H1 (cell line): ENCODE data around the gene ZNF699. TPM values are rescaled to one million over a fixed set of nuclear protein-coding genes. Genes with fewer than 3 reads are reported as not detected.
A peak's percentile ranks its signal among the peaks of the same experiment; 100 is the strongest.

ENCODE experiments used
- CTCF ChIA-PET: fragments of 300-600 bp; sonication (Branson Sonifier 250); formaldehyde crosslinking; loops from one replicate; lab custom pipeline; 2021; ENCODE audit not compliant: partially characterized antibody; lab: Charles Lee
- POLR2A ChIA-PET: fragments of 300-600 bp; sonication (Branson Sonifier 250); formaldehyde crosslinking; loops from one replicate; lab custom pipeline; 2021; ENCODE audit warnings: inconsistent platforms; ENCODE audit not compliant: partially characterized antibody; lab: Charles Lee
- DNase-seq, 2 experiments: peaks; one replicate each; pipeline versions ENCODE4 v3.0.0 to v3.0.0-alpha.2; 2010 to 2022; ENCODE audit warnings: low spot score in 2 of 2, low read depth in 1 of 2, mixed read lengths in 1 of 2
- FAIRE-seq: peaks from 2 replicates; lab custom pipeline; 2011; peaks lifted over from hg19 to GRCh38; lab: Jason Lieb, UNC
- H2AFZ ChIP-seq: 2 replicates; pipeline ENCODE4 v1.8.1; 2012; ENCODE audit warnings: low read length, inconsistent platforms
- H2AK5ac ChIP-seq: 2 replicates; pipeline ENCODE4 v1.6.1; 2013; ENCODE audit warnings: low read depth, low read length
- H2BK120ac ChIP-seq: replicated peaks from 2 replicates; pipeline ENCODE3; 2013; ENCODE audit warnings: low read depth, low read length, inconsistent platforms
- H2BK12ac ChIP-seq: 2 replicates; pipeline ENCODE4 v1.6.1; 2013; ENCODE audit warnings: low read depth, low read length
- H2BK15ac ChIP-seq: 2 replicates; pipeline ENCODE4 v1.6.1; 2013; ENCODE audit warnings: low read length
- H2BK20ac ChIP-seq: 2 replicates; pipeline ENCODE4 v1.6.1; 2013; ENCODE audit warnings: low read length
- H2BK5ac ChIP-seq: 2 replicates; pipeline ENCODE4 v1.6.1; 2013; ENCODE audit warnings: low read depth, low read length
- H3K14ac ChIP-seq: 2 replicates; pipeline ENCODE4 v1.6.1; 2013; ENCODE audit warnings: inconsistent platforms; ENCODE audit not compliant: insufficient read length
- H3K18ac ChIP-seq: 2 replicates; pipeline ENCODE4 v1.6.1; 2013; ENCODE audit warnings: low read length; ENCODE audit errors: extremely low read depth
- H3K23ac ChIP-seq: 2 replicates; pipeline ENCODE4 v1.6.1; 2013; ENCODE audit warnings: inconsistent platforms; ENCODE audit not compliant: insufficient read length
- H3K23me2 ChIP-seq: 2 replicates; pipeline ENCODE4 v1.6.1; 2013; ENCODE audit warnings: low read depth, low read length
- H3K27ac ChIP-seq: 2 replicates; pipeline ENCODE4 v1.6.1; 2011; ENCODE audit warnings: low read depth, low read length, inconsistent platforms
- H3K27me3 ChIP-seq, 4 experiments: replicated peaks in 1 of 4; 1 replicate in 1 of 4; 2 replicates in 3 of 4; pipeline versions ENCODE4 v1.6.1 to v1.8.1; 2011 to 2013; ENCODE audit warnings: low read length in 3 of 4, mild to moderate bottlenecking in 3 of 4, inconsistent platforms in 2 of 4, mixed read lengths in 2 of 4, moderate library complexity in 1 of 4; ENCODE audit not compliant: control insufficient read depth in 3 of 4, insufficient read depth in 3 of 4; ENCODE audit errors: extremely low read depth in 1 of 4
- H3K36me3 ChIP-seq, 4 experiments: 2 replicates each; pipeline versions ENCODE4 v1.6.1 to v1.8.1; 2011 to 2013; ENCODE audit warnings: mild to moderate bottlenecking in 4 of 4, low read length in 3 of 4, moderate library complexity in 2 of 4, control low read depth in 1 of 4, inconsistent platforms in 1 of 4; ENCODE audit not compliant: insufficient read depth in 4 of 4, control insufficient read depth in 2 of 4
- H3K4ac ChIP-seq: replicated peaks from 2 replicates; pipeline ENCODE3; 2013; ENCODE audit warnings: low read length, low read depth, mixed read lengths, inconsistent platforms; ENCODE audit not compliant: insufficient read length
- H3K4me1 ChIP-seq, 4 experiments: replicated peaks in 1 of 4; 1 replicate in 1 of 4; 2 replicates in 3 of 4; pipeline versions ENCODE4 v1.6.1 to v1.8.1; 2011 to 2013; ENCODE audit warnings: low read length in 3 of 4, inconsistent platforms in 2 of 4, mixed read lengths in 1 of 4; ENCODE audit not compliant: insufficient read depth in 4 of 4, control insufficient read depth in 3 of 4
- H3K4me2 ChIP-seq, 2 experiments: 2 replicates each; pipeline versions ENCODE4 v1.6.1 to v1.8.1; 2011 to 2013; ENCODE audit warnings: low read depth in 2 of 2, low read length in 2 of 2, control low read depth in 1 of 2, inconsistent platforms in 1 of 2, mild to moderate bottlenecking in 1 of 2; ENCODE audit not compliant: insufficient read depth in 1 of 2
- H3K4me3 ChIP-seq, 4 experiments: fragments of 200-600, 300-600 bp in 1 of 4; sonication (generic), shearing (Covaris generic), sonication (Bioruptor Twin) in 1 of 4; 2 replicates each; pipeline versions ENCODE4 v1.5.1 to v1.8.1; 2011 to 2016; ENCODE audit warnings: low read length in 4 of 4, low read depth in 3 of 4, control low read depth in 2 of 4, inconsistent platforms in 2 of 4, mild to moderate bottlenecking in 2 of 4, mixed read lengths in 1 of 4, moderate library complexity in 1 of 4; ENCODE audit not compliant: insufficient read depth in 2 of 4; ENCODE audit errors: extremely low read depth in 1 of 4
- H3K56ac ChIP-seq: replicated peaks from 2 replicates; pipeline ENCODE3; 2013; ENCODE audit warnings: low read depth, mild to moderate bottlenecking, mixed read lengths, low read length, inconsistent platforms; ENCODE audit not compliant: insufficient read length
- H3K79me1 ChIP-seq: 2 replicates; pipeline ENCODE4 v1.6.1; 2013; ENCODE audit warnings: low read depth, low read length, control low read depth
- H3K79me2 ChIP-seq, 2 experiments: 2 replicates each; pipeline versions ENCODE4 v1.6.1 to v1.8.1; 2012 to 2013; ENCODE audit warnings: low read length in 2 of 2, mild to moderate bottlenecking in 2 of 2, inconsistent platforms in 1 of 2; ENCODE audit not compliant: insufficient read depth in 2 of 2, control insufficient read depth in 1 of 2
- H3K9ac ChIP-seq, 4 experiments: replicated peaks in 1 of 4; 1 replicate in 1 of 4; 2 replicates in 3 of 4; pipeline versions ENCODE4 v1.6.1 to v1.8.1; 2011 to 2013; ENCODE audit warnings: low read depth in 3 of 4, low read length in 3 of 4, control low read depth in 2 of 4, mild to moderate bottlenecking in 2 of 4, moderate library complexity in 2 of 4, inconsistent platforms in 1 of 4; ENCODE audit errors: extremely low read depth in 1 of 4
- H3K9me3 ChIP-seq, 2 experiments: 2 replicates each; pipeline versions ENCODE4 v1.6.1 to v1.8.1; 2012 to 2013; ENCODE audit warnings: mild to moderate bottlenecking in 2 of 2, moderate library complexity in 2 of 2, control low read depth in 1 of 2, inconsistent platforms in 1 of 2, low read depth in 1 of 2, low read length in 1 of 2, mixed read lengths in 1 of 2; ENCODE audit not compliant: insufficient read depth in 2 of 2
- H4K20me1 ChIP-seq, 2 experiments: replicated peaks in 1 of 2; 2 replicates each; pipeline versions ENCODE3 to v1.8.1; 2011 to 2013; ENCODE audit warnings: inconsistent platforms in 2 of 2, low read length in 2 of 2, mild to moderate bottlenecking in 1 of 2; ENCODE audit not compliant: insufficient read depth in 2 of 2, control insufficient read depth in 1 of 2
- H4K5ac ChIP-seq: 2 replicates; pipeline ENCODE4 v1.6.1; 2013; ENCODE audit warnings: low read length, low read depth, mixed read lengths, inconsistent platforms; ENCODE audit not compliant: insufficient read length
- H4K8ac ChIP-seq: 2 replicates; pipeline ENCODE4 v1.8.0; 2013; ENCODE audit warnings: mild to moderate bottlenecking, moderate library complexity, low read length, inconsistent platforms; ENCODE audit not compliant: insufficient read depth; ENCODE audit errors: extremely low read depth
- H4K91ac ChIP-seq: replicated peaks from 2 replicates; pipeline ENCODE3; 2013; ENCODE audit warnings: low read length, mixed read lengths, inconsistent platforms; ENCODE audit not compliant: insufficient read length
- SP1 ChIP-seq: IDR thresholded peaks from 2 replicates; pipeline ENCODE4 v1.6.1; 2011; ENCODE audit warnings: low read depth, low read length
- ZNF274 ChIP-seq: IDR thresholded peaks from 2 replicates; pipeline ENCODE4 v1.7.0; 2012; ENCODE audit warnings: low read length, borderline replicate concordance; ENCODE audit errors: extremely low read depth
- WGBS, 2 experiments: shearing (Covaris generic) in 1 of 2; methylation state at CpG; one replicate each; pipeline versions ENCODE4 v1.1.6 to v1.1.7; 2013 to 2015; ENCODE audit warnings: low lambda C conversion rate in 2 of 2, mixed read lengths in 2 of 2, inconsistent platforms in 1 of 2, low coverage in 1 of 2, missing lambda C conversion rate in 1 of 2; ENCODE audit not compliant: insufficient replicate concordance in 2 of 2, insufficient coverage in 1 of 2, insufficient read length in 1 of 2; ENCODE audit errors: extremely low coverage in 1 of 2, missing lambda C conversion rate in 1 of 2; 5-methylcytosine and 5-hydroxymethylcytosine counted together
- polyA plus RNA-seq, 7 experiments: library from polyadenylated mRNA; depleted of rRNA in 3 of 7; stranded (reverse) in 5 of 7; unstranded in 2 of 7; fragments of >200 nt in 5 of 7; fragments of 200-250 nt in 2 of 7; gene quantifications; 1 replicate in 5 of 7; 2 replicates in 1 of 7; 4 replicates in 1 of 7; pipeline versions ENCODE4 v1.2.1 to v1.2.3, GENCODE V29; 2011 to 2013; ENCODE audit warnings: missing spikeins in 2 of 7, mixed read lengths in 2 of 7
- total RNA-seq: library from RNA; stranded (reverse); fragmentation: NEBNext Ultra II Directional; extraction: Animal tissue kit (Norgen Biotek cat#: 25700); gene quantifications from 2 replicates; pipeline ENCODE4 v1.2.1, GENCODE V29; 2021

The ZNF699 gene
- total and polyA plus RNA-seq, 2 of the 8 experiments (the other 6 are each of a cell fraction or from before 2014, with no cell fraction given), result 1.00 to 3.3 TPM

GRCh38 chr19:9342610-9343304 lies 33.1 kb upstream of the ZNF699 start:
- Histone ChIP-seq H3K18ac (no peak overlapping the region), H3K36me3 (peaks cover 2 to 72% (median 42%) of the 10 kb centered on the region in 4 experiments; a peak in 7 of 8 replicates)
- POLR2A ChIA-PET, result no interaction called here

More at GRCh38 chr19:9342610-9343304, 33.1 kb upstream of the ZNF699 start:
- H3K4me3 ChIP-seq, result peak overlapping the region in 1 of 4 experiments; percentile 28; a peak in 1 of 8 replicates
- H3K27me3 ChIP-seq, result no peaks in the 10 kb centered on the region
- no peak overlapping the region for H2BK20ac ChIP-seq
- no peaks in the 10 kb centered on the region for H3K79me1 ChIP-seq
- no peaks in the 10 kb centered on the region for H4K20me1 ChIP-seq
- no peak overlapping the region for H3K27ac ChIP-seq
- H3K14ac ChIP-seq, result no peak overlapping the region
- H2AK5ac ChIP-seq, result no peak overlapping the region
- 97% methylated on average over 6 of the region's 6 CpGs; no CpG with 5 or more reads in 1 of the 2 experiments for WGBS, 2 experiments
- no peak overlapping the region for H2BK120ac ChIP-seq
- no peak overlapping the region for H2BK15ac ChIP-seq
- no peak overlapping the region for H3K4ac ChIP-seq
- no peak overlapping the region for H4K8ac ChIP-seq
- no peaks in the 10 kb centered on the region for H3K4me1 ChIP-seq
- H3K56ac ChIP-seq, result no peak overlapping the region
- H3K9me3 ChIP-seq, result peaks cover 74 to 79% of the 10 kb centered on the region in 2 experiments
- H3K9ac ChIP-seq, result no peak overlapping the region
- no peak overlapping the region for H2BK12ac ChIP-seq
- no peaks in the 10 kb centered on the region for H3K23me2 ChIP-seq
- TF ChIP-seq ZNF274 (peak; percentile 100), SP1 (no peak)
- no peak overlapping the region for H3K23ac ChIP-seq
- H3K79me2 ChIP-seq, result 0 out of 4 replicates have a peak, but pooled peaks cover 0 to 6% of the 10 kb centered on the region in 2 experiments
- no peak overlapping the region for H2AFZ ChIP-seq
- H4K5ac ChIP-seq, result no peak overlapping the region
- CTCF ChIA-PET, result no interaction called here
- H2BK5ac ChIP-seq, result no peak overlapping the region
- no peak for DNase-seq
- no peak for FAIRE-seq
- no peak overlapping the region for H4K91ac ChIP-seq
- H3K4me2 ChIP-seq, result no peak overlapping the region
